ENCODE measurements around the gene MYO18A.

MYO18A gene

GRCh38 chr17:29022074-29022473, 158.1 kb downstream of the MYO18A start:
- no peak for DNase-seq (ENCODE audit: low read depth)

- DNase-seq (ENCODE audit: low read depth), result no peak
Observed at GRCh38 chr17:29021226-29021625, 159.0 kb downstream of the MYO18A start.
